Naive B cell (primary cell): ENCODE data around the gene VEGFA. TPM values are rescaled to one million over a fixed set of nuclear protein-coding genes. Genes with fewer than 3 reads are reported as not detected.
A peak's percentile ranks its signal among the peaks of the same experiment; 100 is the strongest.
"Not testable (repeated sequence)": the region's sequence is repeated elsewhere in the genome, so short reads cannot be mapped to it uniquely, and the experiment has no call there.

ENCODE experiments used
- ATAC-seq, 2 donors: fragments of 150-1000 bp; cut with Tn5 transposase; 2 replicates each; pipeline ENCODE4 v1.10.0; 2021; ENCODE audit warnings: low read depth in 2 of 2, mild to moderate bottlenecking in 2 of 2, moderate library complexity in 2 of 2
- DNase-seq: peaks from one replicate; pipeline ENCODE4 v3.0.0; 2022
- H3K27ac Mint-ChIP-seq, 6 donors: one replicate each; pipeline ENCODE4 v1.8.0; 2020 to 2022; ENCODE audit warnings: mild to moderate bottlenecking in 6 of 6, mixed read lengths in 6 of 6, moderate library complexity in 5 of 6, inconsistent platforms in 2 of 6
- H3K27me3 Mint-ChIP-seq, 3 donors: one replicate each; pipeline ENCODE4 v1.8.0; 2021 to 2022; ENCODE audit warnings: mixed read lengths in 3 of 3, mild to moderate bottlenecking in 1 of 3
- H3K36me3 Mint-ChIP-seq, 2 donors: one replicate each; pipeline ENCODE4 v1.8.0; 2020 to 2022; ENCODE audit warnings: mixed read lengths in 2 of 2, inconsistent platforms in 1 of 2, mild to moderate bottlenecking in 1 of 2
- H3K4me1 Mint-ChIP-seq, 3 donors: one replicate each; pipeline ENCODE4 v1.8.0; 2020 to 2022; ENCODE audit warnings: mixed read lengths in 3 of 3, inconsistent platforms in 1 of 3, mild to moderate bottlenecking in 1 of 3, moderate library complexity in 1 of 3
- H3K4me3 Mint-ChIP-seq, 8 donors: one replicate each; pipeline ENCODE4 v1.8.0; 2020 to 2022; ENCODE audit warnings: mild to moderate bottlenecking in 8 of 8, mixed read lengths in 8 of 8, moderate library complexity in 8 of 8, inconsistent platforms in 2 of 8
- H3K9me3 Mint-ChIP-seq, 7 donors: one replicate each; pipeline ENCODE4 v1.8.0; 2020 to 2022; ENCODE audit warnings: mixed read lengths in 7 of 7, mild to moderate bottlenecking in 5 of 7, inconsistent platforms in 2 of 7, moderate library complexity in 1 of 7
- polyA plus RNA-seq, 6 donors: library from polyadenylated mRNA; unstranded; fragments of 300-500 nt; fragmentation: Illumina TruSeq; gene quantifications; one replicate each; pipeline ENCODE4 v1.2.3, GENCODE V29; 2021; ENCODE audit warnings: low read depth in 6 of 6

Gene VEGFA
- polyA plus RNA-seq, 6 donors from 2014 or later, result 0.08 to 0.70 (median 0.41) TPM; not detected in 2

DNA sequence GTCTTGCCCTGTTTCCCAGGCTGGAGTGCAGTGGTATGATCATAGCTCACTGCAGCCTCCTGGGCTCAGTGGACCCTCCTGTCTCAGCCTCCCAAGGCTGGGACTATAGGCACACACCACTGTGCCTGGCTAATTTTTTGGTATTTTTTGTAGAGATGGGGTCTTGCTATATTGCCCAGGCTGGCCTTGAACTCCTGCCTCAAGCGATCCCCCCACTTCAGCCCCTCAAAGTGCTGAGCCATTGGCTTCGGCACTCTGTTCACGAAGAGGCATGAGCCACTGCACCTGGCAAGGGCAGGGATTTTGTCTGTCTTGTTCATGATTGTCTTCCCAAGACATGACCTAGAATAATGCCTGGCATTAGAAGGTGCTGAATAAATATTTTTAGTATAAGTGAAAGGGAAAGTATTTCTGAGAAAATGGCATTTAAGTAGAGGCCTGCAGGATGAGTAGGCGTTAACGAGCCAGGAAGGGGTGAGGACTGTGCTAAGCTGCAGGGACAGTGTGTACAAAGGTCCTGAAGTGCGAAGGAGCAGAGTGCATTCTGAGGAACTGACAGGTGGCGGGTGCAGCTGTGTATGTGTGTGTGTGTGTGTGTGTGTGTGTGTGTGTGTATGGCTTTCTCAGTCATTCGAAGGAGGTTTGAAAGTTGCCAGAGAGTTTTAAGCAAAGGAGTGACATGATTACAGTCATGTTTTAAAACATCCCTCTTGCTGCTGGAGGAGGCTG lies 43.0 kb downstream of the VEGFA start:
- H3K27ac Mint-ChIP-seq, result peak overlapping the region in 2 of 6 donors; percentile 59 to 75
- H3K4me3 Mint-ChIP-seq, result no peak overlapping the region
- DNase-seq, result no peak
- peaks cover 0 to 27% (median 15%) of the 10 kb centered on the region in 3 donors for H3K27me3 Mint-ChIP-seq
- no peak for ATAC-seq
- no peaks in the 10 kb centered on the region for H3K36me3 Mint-ChIP-seq
- H3K4me1 Mint-ChIP-seq, result peaks cover 0 to 8% (median 0%) of the 10 kb centered on the region in 3 donors
- no peaks in the 10 kb centered on the region for H3K9me3 Mint-ChIP-seq

DNA sequence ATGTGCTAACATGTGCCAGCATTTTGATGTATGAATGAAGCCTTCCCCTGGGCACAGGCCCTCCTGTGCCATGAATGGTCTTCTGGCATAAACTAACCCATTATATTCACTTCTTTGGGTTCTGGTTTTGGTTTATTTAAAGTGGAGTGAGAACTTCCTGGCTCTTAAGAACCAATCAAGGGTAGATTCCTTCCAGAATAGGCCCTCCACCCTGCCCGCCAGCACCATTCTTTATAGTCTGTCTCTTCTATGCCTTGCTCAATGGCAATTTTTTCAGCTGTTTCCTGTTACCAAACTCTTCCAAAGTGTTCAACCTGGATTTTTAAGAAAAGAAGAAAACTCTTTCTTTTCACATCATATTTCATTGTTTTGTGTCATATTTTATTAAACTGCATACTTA lies 44.1 kb downstream of the VEGFA start:
- peaks cover 0 to 27% (median 15%) of the 10 kb centered on the region in 3 donors for H3K27me3 Mint-ChIP-seq
- H3K9me3 Mint-ChIP-seq, result no peaks in the 10 kb centered on the region
- H3K4me1 Mint-ChIP-seq, result peaks cover 0 to 8% (median 0%) of the 10 kb centered on the region in 3 donors
- H3K4me3 Mint-ChIP-seq, result no peak overlapping the region
- no peak for DNase-seq
- no peaks in the 10 kb centered on the region for H3K36me3 Mint-ChIP-seq
- no peak overlapping the region for H3K27ac Mint-ChIP-seq
- ATAC-seq, result no peak

DNA sequence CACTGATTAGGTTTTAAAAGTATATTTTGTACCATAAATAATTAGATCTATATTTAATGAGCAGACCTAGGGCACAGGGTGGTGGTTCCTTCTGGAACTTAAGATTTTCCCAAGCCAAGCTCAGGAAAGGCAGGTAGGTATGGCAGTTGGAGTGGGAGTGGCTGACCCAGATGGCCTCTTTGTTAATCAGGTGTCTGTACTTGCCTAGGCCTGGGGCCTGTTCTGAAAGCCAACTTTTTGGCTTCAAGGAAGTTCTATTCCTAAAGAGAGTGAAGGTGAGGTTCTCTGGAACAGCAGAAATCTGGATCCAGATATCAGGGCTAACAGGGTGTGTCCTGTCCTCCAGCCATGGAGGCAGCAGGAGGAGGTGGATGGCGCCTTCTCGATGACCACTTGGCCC lies 44.9 kb downstream of the VEGFA start:
- Mint-ChIP-seq H3K4me3 (no peak overlapping the region), H3K4me1 (peaks cover 0 to 8% (median 0%) of the 10 kb centered on the region in 3 donors), H3K36me3 (no peaks in the 10 kb centered on the region), H3K27ac (no peak overlapping the region), H3K27me3 (peaks cover 0 to 27% (median 15%) of the 10 kb centered on the region in 3 donors), H3K9me3 (no peaks in the 10 kb centered on the region)
- ATAC-seq (no peak), DNase-seq (no peak)

DNA sequence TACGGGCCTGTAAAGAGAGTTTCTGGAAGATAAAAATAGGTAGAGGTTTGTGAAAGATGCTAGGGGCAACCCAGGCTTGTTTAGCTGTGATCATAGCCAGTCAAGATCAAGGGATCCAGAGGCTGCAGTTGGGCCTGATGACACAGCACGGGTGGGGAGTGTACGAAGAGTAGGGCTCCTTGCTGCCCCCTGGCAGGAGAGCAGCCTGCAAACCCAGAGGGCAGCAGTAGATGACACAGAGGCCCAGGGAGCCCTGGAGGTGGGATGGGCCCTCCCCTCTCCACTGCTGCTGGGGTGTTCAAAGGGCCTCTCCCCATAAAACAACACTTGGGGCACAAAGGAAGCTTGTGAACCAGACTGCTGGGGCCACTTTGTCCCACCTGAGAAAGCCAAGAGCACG lies 47.2 kb downstream of the VEGFA start:
- H3K27ac Mint-ChIP-seq, result no peak overlapping the region
- peaks cover 0 to 8% (median 0%) of the 10 kb centered on the region in 3 donors for H3K4me1 Mint-ChIP-seq
- no peaks in the 10 kb centered on the region for H3K9me3 Mint-ChIP-seq
- H3K27me3 Mint-ChIP-seq, result peaks cover 0 to 31% (median 16%) of the 10 kb centered on the region in 3 donors
- DNase-seq (peak; percentile 4), ATAC-seq (peak; percentile 45 to 52)
- no peak overlapping the region for H3K4me3 Mint-ChIP-seq
- H3K36me3 Mint-ChIP-seq, result peaks cover 0 to 4% of the 10 kb centered on the region in 2 donors

DNA sequence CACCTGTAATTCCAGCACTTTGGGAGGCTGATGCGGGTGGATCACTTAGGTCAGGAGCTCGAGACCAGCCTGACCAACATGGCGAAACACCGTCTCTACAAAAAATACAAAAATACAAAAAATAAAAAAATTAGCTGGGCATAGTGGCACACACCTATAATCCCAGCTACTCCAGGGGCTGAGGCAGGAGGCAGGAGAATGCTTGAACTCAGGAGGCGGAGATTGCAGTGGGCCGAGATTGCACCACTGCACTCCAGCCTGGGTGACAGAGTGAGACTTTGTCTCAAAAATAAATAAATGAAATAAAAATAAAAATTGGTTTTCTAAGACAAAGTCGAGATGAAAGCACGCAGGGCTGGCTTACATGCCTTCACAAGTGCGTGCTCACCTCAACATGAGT lies 49.0 kb downstream of the VEGFA start:
- not testable (repeated sequence) for H3K4me1 Mint-ChIP-seq, DNase-seq, H3K27ac Mint-ChIP-seq, H3K4me3 Mint-ChIP-seq, H3K36me3 Mint-ChIP-seq, ATAC-seq, H3K9me3 Mint-ChIP-seq
- H3K27me3 Mint-ChIP-seq, result peaks cover 3 to 41% (median 16%) of the 10 kb centered on the region in 3 donors

DNA sequence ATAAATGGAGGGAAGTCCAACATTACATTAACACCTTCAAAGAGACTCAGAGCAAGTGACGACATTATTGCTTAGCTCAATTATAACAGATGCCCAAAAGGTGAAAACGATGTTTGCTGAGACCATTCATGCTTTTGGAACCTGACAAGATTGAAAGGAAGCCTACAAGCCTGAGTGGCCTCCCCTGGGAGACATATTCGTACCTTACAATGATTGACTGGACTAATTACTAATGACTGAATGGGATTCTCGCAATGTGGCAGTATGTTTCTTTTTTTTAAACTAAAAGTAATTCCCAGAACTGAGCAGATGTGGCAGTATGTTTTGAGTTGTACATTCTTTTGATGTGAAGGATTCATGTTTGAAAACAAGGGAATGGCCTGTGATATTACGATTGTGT lies 49.9 kb downstream of the VEGFA start:
- DNase-seq (no peak), ATAC-seq (no peak)
- H3K36me3 Mint-ChIP-seq, result peaks cover 0 to 4% of the 10 kb centered on the region in 2 donors
- H3K4me3 Mint-ChIP-seq, result no peak overlapping the region
- no peaks in the 10 kb centered on the region for H3K9me3 Mint-ChIP-seq
- H3K27ac Mint-ChIP-seq, result no peak overlapping the region
- H3K27me3 Mint-ChIP-seq, result peaks cover 3 to 48% (median 12%) of the 10 kb centered on the region in 3 donors
- H3K4me1 Mint-ChIP-seq, result peaks cover 0 to 4% (median 0%) of the 10 kb centered on the region in 3 donors

DNA sequence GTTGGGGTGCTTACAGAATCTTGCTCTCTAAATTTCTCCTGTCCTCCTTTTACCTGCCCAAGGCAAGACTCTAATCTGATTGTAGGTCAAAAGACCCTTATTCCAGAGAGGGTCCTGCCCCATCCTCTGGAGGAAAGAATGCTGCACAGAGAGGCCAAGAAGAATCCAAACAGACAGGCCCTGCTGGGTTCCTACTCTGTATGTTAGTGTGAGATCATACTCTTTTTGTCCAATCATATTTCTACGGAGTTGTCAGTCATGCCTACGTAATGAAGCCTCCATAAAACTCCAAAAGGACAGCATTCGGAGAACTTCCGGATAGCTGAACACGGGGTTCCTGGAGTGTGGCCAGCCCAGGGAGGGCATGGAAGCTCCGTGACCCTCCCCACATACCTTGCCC lies 50.5 kb downstream of the VEGFA start:
- ATAC-seq, result no peak
- no peak for DNase-seq
- Mint-ChIP-seq H3K4me3 (no peak overlapping the region), H3K9me3 (no peaks in the 10 kb centered on the region), H3K27me3 (peaks cover 3 to 48% (median 12%) of the 10 kb centered on the region in 3 donors), H3K27ac (no peak overlapping the region), H3K4me1 (peaks cover 0 to 4% (median 0%) of the 10 kb centered on the region in 3 donors), H3K36me3 (peaks cover 0 to 4% of the 10 kb centered on the region in 2 donors)

DNA sequence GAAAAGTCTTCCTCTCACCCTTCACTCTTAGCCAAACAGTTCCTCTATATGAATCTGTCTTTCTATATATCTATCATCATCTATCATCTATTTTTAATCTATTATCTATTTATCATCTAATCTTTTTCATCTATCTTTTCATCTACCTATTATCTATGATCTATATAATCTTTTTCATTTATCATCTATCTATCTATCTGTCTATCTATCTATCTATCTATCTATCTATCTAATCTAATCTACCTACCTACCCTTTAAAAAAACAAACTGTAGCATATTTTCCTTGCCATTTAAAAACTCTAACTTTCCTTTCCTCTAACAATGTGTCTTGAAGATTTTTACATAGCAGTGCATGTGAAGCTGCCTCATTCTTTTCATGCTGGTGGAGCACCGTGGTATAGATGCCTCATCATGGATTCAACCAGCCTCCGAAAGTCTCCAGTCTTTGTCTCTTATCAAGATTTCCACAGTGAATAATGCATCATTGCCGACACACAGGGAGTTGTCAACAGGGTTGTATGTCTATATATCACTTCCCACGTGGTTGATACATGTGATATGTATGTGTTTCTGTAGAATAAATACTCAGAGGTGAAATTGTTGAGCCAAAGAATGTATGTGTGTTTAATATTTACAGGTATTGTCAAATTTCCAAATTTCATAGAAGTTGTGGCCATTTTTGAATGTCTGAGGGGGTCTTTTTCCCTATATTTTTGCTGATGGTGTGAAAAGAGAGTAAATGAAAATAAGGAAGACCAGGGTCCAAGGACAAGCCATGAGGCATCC lies 51.3 kb downstream of the VEGFA start:
- H3K4me1 Mint-ChIP-seq, result peaks cover 0 to 4% (median 0%) of the 10 kb centered on the region in 3 donors
- H3K4me3 Mint-ChIP-seq, result peak overlapping the region in 1 of 8 donors; percentile 14
- H3K27ac Mint-ChIP-seq, result peak overlapping the region in 1 of 6 donors; percentile 49
- no peaks in the 10 kb centered on the region for H3K9me3 Mint-ChIP-seq
- H3K36me3 Mint-ChIP-seq, result peaks cover 0 to 4% of the 10 kb centered on the region in 2 donors
- no peak for DNase-seq
- no peak for ATAC-seq
- H3K27me3 Mint-ChIP-seq, result peaks cover 3 to 45% (median 13%) of the 10 kb centered on the region in 3 donors

DNA sequence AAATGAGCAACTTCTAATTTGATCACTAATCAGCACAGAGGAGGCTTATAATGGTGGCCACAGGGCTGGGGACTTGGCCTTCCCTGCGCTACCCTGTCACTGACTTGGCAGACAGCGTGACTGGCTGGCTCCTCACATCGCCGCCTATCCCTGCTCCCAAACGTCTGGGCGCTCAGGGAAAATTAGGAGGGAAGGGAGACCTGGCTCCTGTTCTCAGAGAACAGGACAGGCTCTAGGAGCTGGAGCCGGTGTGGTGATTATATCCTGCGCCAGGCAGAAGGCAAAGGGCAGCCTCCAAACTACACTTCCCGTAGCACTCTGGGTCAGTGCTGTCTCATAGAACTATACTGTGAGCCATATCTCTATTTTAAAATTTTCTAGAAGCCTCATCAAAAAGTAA lies 53.4 kb downstream of the VEGFA start:
- no peaks in the 10 kb centered on the region for H3K4me1 Mint-ChIP-seq
- H3K27ac Mint-ChIP-seq, result no peak overlapping the region
- H3K9me3 Mint-ChIP-seq, result no peaks in the 10 kb centered on the region
- ATAC-seq (no peak), DNase-seq (no peak)
- H3K36me3 Mint-ChIP-seq, result peaks cover 0 to 4% of the 10 kb centered on the region in 2 donors
- no peak overlapping the region for H3K4me3 Mint-ChIP-seq
- H3K27me3 Mint-ChIP-seq, result peaks cover 3 to 29% (median 11%) of the 10 kb centered on the region in 3 donors

DNA sequence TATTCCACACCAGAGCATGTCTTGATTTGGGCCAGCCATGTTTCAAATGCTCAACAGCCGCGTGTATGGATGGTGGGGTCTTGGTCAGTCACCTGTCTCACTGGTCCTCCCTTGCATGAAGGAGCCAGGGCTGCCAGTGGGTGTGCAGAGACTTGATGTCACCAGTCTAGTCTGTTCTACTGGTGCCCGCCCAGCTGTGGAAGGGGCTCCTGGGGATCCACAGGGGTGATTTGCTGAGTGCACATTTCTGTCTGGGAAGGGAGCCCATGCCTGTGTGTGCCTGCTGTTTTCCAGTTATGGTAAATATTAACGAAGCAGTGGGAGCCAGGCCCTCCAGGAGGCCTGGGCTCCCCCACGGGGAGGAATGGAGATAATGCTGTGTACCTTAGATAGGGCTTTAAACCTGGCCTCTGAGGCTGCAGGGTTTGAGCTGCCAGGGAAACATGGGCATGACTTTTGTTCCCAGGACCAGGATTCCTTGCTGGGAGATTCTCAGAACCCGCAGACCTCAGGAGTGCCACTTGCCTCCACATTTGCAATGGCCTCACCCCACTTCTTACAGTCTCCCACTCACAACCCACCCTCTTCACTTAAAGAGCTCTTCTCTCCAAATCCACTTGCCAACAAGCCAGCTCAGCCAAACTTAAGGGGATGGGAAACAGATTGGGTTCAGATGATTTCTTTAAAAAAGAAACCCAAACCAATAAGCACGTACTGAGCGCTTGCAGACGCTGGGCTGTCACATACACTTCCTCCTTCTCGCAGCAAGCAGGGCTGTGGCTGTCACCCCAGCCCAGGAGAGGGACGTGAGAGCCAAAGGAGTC lies 54.1 kb downstream of the VEGFA start:
- H3K4me3 Mint-ChIP-seq, result peak overlapping the region in 1 of 8 donors; percentile 1
- H3K27me3 Mint-ChIP-seq, result peaks cover 3 to 29% (median 11%) of the 10 kb centered on the region in 3 donors
- no peak for DNase-seq
- no peak overlapping the region for H3K27ac Mint-ChIP-seq
- ATAC-seq, result no peak
- peaks cover 0 to 4% of the 10 kb centered on the region in 2 donors for H3K36me3 Mint-ChIP-seq
- no peaks in the 10 kb centered on the region for H3K9me3 Mint-ChIP-seq
- no peaks in the 10 kb centered on the region for H3K4me1 Mint-ChIP-seq

DNA sequence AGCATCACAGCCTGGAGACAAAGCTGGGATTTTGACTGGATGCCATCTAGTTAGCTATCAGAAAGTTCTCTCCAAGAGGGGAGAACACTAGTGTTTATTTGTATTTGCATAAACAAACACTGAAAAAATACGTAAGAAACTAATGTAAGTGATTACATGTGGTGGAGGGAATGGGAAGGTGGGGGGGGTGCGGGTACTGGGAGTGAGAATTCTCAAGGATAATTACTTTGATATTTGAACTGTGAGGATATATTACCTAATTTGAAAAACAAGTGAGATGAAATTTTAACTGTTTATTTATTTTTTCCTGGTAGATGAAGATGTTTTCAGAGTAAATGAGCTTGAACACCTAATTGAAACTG lies 54.7 kb downstream of the VEGFA start:
- Mint-ChIP-seq H3K4me3 (no peak overlapping the region), H3K27me3 (peaks cover 3 to 29% (median 11%) of the 10 kb centered on the region in 3 donors), H3K27ac (no peak overlapping the region), H3K4me1 (no peaks in the 10 kb centered on the region), H3K36me3 (peaks cover 0 to 4% of the 10 kb centered on the region in 2 donors), H3K9me3 (no peaks in the 10 kb centered on the region)
- no peak for ATAC-seq
- no peak for DNase-seq

DNA sequence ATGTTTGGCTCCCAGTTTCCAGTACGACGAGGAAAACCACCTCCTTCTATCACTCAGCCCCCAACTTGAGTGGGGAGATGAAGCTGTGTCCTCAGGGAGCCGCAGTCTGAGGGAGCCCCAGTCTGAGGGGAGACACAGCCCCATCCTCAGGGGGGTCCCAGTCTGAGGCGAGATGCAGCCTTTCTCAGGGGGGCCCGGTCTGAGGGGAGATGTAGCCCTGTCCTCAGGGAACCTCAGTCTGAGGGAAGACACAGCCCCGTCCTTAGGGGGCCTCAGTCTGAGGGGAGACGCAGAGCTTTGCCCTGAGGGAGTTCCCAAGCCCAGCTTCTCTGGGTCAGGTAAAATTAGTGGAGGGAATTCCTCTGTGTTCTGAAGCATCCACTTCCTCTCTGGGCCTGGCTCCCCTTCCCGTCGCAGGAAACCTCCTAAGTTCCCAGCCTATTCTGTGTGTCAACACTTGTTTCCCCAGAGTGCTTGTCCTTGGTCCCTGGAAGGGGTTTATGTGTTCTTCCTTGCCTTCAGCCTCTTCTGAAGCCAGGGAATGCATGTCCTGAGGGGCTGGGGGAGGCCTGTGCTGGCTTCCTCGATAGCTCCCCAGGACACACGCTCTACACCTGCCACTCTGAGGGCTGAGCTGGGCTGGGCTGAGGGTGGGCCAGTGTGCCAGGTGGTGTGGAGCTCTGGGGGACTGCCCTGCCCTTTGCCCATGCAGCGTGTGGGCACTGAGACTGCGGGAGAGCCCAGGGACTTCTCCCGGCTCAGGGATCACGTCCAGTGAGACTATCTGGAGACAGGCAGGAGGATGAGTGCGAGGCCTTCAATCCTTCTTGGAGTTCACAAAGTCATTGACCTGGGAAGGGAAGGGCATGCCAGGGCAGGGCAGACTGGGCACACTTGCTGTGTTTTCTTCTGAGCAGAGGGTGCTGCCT lies 55.4 kb downstream of the VEGFA start:
- Mint-ChIP-seq H3K27ac (no peak overlapping the region), H3K9me3 (no peaks in the 10 kb centered on the region), H3K4me1 (no peaks in the 10 kb centered on the region), H3K4me3 (no peak overlapping the region), H3K27me3 (peaks cover 3 to 29% (median 11%) of the 10 kb centered on the region in 3 donors), H3K36me3 (peaks cover 0 to 4% of the 10 kb centered on the region in 2 donors)
- no peak for ATAC-seq
- no peak for DNase-seq
